ENCODE measurements around the gene C1QB.
A peak's percentile ranks its signal among the peaks of the same experiment; 100 is the strongest.

The C1QB gene, protein sequence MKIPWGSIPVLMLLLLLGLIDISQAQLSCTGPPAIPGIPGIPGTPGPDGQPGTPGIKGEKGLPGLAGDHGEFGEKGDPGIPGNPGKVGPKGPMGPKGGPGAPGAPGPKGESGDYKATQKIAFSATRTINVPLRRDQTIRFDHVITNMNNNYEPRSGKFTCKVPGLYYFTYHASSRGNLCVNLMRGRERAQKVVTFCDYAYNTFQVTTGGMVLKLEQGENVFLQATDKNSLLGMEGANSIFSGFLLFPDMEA

DNA sequence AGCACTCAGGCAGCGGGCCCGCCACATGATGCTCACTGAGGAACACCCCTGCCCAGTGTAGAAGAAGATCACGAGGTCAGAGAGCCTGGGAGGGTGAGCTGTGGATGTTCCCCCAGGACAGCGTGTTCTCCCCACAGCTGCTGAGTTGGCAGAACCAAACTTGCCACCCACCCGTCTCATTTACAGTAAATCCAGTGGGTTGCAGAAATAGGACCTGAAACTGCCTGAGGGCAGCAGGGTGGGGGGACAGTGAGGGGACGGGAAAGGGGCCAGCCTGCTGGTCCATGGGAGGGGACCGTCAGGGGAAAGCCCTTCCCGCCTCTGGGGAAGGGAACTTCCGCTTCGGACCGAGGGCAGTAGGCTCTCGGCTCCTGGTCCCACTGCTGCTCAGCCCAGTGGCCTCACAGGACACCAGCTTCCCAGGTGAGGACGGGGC lies at the start of gene C1QB:
Gene C1QB (plus strand): TSS at position 356 of the 436 bp plus-strand sequence. CDS start 6,227 bp downstream, outside the sequence.
- no peak for DNase-seq (ENCODE audit: low spot score)

- DNase-seq (ENCODE audit: low spot score): no peak
Observed at GRCh38 chr1:22606161-22606560, 46.9 kb upstream of the C1QB start.

GRCh38 chr1:22607154-22607553 lies 45.9 kb upstream of the C1QB start:
- DNase-seq (ENCODE audit: low spot score): peak; percentile 77

- no peak for DNase-seq (ENCODE audit: low spot score)
Observed at GRCh38 chr1:22608361-22608760, 44.7 kb upstream of the C1QB start.

GRCh38 chr1:22609291-22609690 lies 43.7 kb upstream of the C1QB start:
- DNase-seq (ENCODE audit: low spot score): no peak

DNA sequence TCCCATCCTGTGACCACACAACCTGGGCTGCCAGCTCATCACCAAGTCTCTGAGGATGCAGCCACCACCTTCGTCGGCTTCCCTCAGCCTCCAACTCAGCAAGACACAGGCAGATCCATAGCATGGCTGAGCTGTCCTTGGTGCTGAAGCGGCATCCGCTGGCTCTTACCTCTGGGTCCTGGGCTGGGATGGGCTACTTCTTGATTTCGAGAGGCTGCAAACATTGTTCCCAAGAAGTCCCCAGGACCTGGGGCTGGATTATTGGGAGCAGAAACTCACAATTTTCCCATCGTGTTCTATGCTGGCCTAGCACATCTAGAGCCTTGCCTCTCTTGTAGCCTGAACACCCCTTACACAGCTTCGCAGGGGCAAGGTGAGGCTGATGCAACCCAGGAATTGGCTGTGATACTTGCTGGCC lies 41.5 kb upstream of the C1QB start:
- peak; percentile 87 for DNase-seq (ENCODE audit: low spot score)

GRCh38 chr1:22612671-22613571 lies 40.1 kb upstream of the C1QB start:
- DNase-seq (ENCODE audit: low spot score): no peak

DNA sequence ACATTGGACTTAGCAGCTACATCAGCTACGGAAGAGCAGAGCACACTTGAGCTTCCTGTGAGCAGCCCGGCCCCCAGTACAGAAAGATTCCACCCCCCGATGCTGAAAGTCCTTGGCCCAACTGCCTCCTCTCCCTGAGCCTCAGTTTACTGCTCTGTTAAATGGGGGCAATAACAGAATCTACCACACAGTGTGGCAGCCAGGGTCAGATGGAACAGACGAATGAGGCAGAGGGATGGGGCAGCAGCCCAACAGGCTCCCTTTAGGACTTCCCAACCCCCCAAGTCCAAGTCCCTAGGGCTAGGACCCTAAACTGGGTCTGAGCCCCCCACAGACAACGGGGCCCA lies 39.5 kb upstream of the C1QB start:
- no peak for DNase-seq (ENCODE audit: low spot score)

- DNase-seq (ENCODE audit: low spot score): no peak
Observed at GRCh38 chr1:22613951-22614350, 39.1 kb upstream of the C1QB start.

DNA sequence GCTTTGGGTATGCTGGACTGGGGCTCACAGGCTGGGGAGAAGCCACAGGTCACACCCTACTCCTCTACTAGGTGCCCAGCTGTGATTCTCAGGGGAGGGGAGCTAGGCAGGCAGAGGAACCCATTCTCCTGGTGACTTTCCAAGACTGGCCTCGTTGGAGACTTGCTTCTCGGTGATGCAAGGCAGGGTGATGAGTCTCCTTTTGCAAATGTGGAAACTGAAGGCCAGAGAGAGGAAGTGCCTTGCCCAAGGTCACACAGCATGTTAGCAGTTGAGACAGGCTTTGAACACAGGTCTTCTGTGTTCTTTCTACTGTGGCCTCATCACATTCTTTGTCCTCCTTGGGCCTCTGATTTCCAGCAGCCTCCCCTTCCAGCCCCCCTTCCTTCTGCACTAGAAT lies 37.1 kb upstream of the C1QB start:
- no peak for DNase-seq (ENCODE audit: low spot score)

- DNase-seq (ENCODE audit: low spot score): no peak
Observed at GRCh38 chr1:22616571-22616970, 36.5 kb upstream of the C1QB start.

GRCh38 chr1:22618056-22618455 lies 35.0 kb upstream of the C1QB start:
- DNase-seq (ENCODE audit: low spot score): no peak

GRCh38 chr1:22619252-22619651 lies 33.8 kb upstream of the C1QB start:
- DNase-seq (ENCODE audit: low spot score): no peak

DNA sequence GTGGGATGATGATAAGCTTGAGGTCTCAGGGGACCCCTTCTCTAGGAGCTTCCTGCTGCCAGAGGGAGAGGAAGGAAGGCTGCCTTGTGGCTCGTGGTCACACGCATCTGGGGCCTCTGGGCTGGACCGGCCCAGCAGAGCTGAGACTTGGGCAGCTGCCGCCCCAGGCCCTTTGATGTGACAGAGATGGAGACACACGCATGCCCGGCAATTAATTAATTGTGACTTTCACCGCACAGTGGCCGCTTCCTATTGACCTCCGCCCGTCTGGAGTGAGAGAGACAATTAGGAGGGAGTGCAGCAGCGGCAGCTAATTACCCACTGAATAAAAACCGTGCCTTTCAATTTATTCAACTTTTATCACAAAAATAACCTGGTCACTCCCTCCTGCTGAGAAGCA lies 33.2 kb upstream of the C1QB start:
- DNase-seq (ENCODE audit: low spot score): no peak

- no peak for DNase-seq (ENCODE audit: low spot score)
Observed at GRCh38 chr1:22621761-22622160, 31.3 kb upstream of the C1QB start.

DNA sequence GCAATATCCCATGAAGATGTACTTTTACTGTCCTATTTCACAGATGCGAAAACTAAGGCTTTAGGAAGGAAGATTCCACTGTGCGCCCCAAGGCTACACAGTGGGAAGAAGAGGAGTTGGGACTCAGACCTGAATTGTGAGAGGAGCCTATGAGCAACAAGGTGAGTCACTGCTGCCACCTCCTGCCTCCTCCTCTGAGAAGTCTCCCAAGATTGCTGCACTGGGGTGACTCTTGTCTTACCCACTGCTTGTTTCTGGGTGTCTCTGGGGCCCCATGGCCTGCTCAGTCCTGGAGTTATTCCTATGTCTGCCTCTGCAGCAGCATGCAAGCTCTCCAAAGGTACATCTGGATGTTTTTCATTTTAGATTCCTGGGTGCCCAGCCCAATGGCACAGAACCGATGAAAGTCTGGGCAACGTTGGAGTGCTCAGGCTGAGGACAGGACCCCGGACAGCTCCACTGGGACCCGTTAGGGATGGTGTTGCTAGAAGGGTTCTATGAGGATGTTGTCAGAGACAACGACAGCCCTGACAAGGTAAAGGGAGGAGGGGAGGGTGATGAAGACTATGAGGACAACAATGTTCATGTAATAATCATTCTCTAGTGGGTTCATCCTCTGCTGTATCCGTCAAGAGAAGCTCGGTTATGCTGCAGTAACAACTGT lies 27.6 kb upstream of the C1QB start:
- DNase-seq (ENCODE audit: low spot score): peak; percentile 73

DNA sequence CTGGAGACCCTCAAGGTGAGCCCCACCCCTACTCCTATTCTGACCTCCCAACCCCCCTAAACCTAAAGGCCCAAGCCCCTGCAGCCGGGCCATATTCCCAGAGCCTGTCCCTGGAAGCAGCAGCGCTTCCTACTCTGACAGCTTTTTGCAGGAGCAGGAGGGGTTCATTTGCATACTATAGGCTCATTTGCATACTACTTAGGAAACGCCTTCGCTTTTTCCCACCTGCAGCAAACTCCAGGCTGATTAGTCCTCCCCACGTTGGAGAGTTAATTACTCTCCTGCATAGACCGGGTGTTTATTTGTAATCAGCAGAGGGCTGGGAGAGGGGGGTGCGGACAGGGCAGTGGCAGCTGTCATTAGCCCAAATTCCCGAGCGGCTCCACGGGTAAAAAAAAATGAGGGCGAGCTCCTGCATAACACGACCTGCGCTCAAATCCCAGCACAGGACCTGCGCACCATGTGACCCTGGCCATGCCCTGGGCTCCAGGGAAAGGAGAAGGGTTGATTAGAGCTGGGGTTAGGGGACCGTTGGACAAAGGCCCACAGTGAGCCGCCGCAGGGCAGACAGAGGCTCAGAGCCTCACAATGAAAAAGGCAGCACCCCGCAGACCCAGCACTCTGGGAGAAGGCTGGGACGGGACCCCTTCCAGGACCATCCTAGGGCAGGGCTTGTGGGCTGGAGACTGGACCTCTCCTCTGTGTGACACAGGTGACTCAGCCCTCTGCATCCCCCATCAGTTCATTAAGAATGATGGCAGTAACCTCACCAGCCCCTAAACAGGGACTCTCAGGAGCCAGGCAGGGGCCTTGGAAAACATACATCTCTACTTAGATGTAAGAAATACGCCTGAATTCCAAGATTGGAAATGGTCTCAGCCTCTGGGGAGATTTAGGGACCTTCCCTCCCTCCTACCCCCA lies 26.5 kb upstream of the C1QB start:
- no peak for DNase-seq (ENCODE audit: low spot score)

GRCh38 chr1:22627331-22627730 lies 25.7 kb upstream of the C1QB start:
- DNase-seq (ENCODE audit: low spot score): no peak

DNA sequence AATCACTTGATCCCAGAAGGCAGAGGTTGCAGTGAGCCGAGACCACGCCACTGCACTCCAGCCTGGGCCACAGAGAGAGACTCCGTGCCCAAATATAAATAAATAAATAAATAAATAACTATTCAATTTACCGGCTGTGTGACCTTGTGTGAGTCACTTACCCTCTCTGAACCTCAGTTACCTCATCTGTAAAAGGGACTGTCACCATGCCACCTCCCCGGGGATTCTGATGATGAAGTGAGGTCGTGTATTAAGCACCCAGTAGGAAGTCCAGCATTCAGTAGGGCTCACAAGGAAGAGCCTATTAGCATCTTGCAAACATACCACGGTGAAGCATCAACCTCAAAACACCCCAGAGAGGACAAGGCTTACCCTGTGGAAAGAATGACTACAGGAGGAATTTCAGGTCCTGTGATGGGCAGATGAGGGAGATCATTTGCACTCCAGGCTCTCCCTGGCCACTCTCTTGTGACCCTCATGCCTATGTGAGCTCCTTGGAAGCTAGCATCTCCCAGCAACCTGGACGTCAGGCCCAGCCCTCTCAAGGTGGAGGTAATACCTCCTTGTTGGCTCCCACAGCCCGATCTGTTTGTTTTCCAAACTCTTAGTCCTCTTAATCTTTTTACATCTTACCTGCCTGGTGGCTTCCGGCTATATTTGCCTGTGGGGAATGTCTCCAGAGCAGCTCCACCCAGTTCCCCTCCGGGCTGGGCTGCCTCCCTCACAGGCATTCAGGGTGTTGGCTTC lies 24.2 kb upstream of the C1QB start:
- DNase-seq (ENCODE audit: low spot score): no peak

- DNase-seq (ENCODE audit: low spot score): peak; percentile 56
Observed at GRCh38 chr1:22629886-22630285, 23.1 kb upstream of the C1QB start.
